Uterus (tissue), 2 donors: ENCODE data around the gene KTI12.
"Not testable (repeated sequence)": the region's sequence is repeated elsewhere in the genome, so short reads cannot be mapped to it uniquely, and the experiment has no call there.

Experiments
- CTCF ChIP-seq, 4 experiments: fragments of 200-600 bp in 2 of 4; fragments of 450-650 bp in 2 of 4; sonication (generic) in 2 of 4; IDR thresholded peaks; one replicate each; pipeline ENCODE4 v1.5.1; 2016 to 2019; ENCODE audit warnings: antibody characterized with exemption in 4 of 4, mild to moderate bottlenecking in 2 of 4, moderate library complexity in 1 of 4
- POLR2A ChIP-seq, 2 donors: fragments of 450-650 bp; IDR thresholded peaks; one replicate each; pipeline ENCODE4 v1.6.1; 2016; ENCODE audit warnings: antibody characterized with exemption in 2 of 2, mild to moderate bottlenecking in 1 of 2, moderate library complexity in 1 of 2

DNA sequence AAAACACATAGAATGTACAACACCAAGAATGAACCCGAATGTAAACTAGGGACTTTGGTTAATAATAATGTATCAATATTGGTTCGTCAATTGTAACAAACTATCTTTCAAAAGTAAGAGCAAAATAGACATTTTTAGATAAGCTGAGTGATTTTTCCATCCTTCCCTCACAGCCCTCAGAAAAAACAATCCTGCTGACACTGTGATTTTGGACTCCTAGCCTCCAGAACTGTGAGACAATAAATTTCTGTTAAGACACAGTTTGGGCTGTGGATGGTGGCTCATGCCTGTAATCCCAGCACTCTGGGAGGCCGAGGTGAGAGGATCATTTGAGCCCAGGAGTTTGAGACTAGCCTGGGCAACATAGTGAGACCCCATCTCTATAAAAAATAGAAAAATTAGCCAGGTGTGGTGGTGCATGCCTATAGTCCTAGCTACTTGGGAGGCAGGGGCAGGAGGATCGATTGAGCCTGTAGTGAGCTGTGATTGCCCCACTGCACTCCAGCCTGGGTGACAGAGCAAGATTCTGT lies 12.1 kb upstream of the KTI12 start:
- TF ChIP-seq POLR2A, CTCF (IDR thresholded peaks at IDR 0.05): not testable (repeated sequence)
